NOMO-1 (cell line): ENCODE results near the gene GRHL1.
"Not testable (repeated sequence)": the region's sequence is repeated elsewhere in the genome, so short reads cannot be mapped to it uniquely, and the experiment has no call there.

ENCODE experiments used
- DNase-seq, 2 experiments: peaks; one replicate each; lab custom pipeline; 2025; ENCODE audit not compliant: unreplicated experiment in 2 of 2; lab: John Stamatoyannopoulos, UW

Gene GRHL1

DNA sequence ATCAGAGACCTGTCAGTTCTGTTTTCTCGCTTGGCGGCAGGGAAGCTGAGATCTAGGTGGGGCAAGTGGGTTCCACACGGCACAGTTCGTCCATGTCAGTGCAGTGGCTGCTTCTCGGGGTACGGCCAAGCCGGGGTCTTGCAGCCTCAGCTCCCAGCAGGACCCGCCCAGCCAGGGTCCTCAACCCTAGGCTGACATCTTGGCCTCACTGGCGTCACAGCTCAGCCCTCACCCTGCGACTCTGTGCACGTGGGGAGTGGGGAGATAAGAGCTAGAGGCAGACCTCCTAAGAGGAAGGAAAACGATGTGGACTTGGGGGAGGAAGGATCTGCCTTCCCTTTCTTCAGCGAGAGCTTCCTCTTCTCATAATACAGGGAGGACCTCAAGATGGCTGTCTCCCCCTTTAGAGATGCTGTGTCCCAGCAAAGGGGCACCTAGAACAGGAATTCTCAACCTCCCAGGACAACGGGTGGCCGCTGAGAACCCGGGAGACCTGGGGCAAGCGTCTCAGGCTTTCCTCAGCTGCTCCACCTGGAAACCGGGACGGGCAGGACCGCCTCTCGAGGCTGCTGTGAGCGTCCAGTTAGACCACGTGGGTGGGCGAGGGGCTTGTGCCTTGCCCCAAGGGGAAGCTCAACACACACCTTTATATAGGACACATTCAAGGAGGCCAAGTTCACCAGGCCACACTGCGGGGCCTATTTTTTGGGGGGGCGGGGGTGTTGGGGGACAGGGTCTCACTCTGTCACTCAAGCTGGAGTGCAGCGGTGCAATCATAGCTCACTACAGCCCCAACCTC lies 68.3 kb downstream of the GRHL1 start:
- DNase-seq, result peak; percentile 1 to 13

DNA sequence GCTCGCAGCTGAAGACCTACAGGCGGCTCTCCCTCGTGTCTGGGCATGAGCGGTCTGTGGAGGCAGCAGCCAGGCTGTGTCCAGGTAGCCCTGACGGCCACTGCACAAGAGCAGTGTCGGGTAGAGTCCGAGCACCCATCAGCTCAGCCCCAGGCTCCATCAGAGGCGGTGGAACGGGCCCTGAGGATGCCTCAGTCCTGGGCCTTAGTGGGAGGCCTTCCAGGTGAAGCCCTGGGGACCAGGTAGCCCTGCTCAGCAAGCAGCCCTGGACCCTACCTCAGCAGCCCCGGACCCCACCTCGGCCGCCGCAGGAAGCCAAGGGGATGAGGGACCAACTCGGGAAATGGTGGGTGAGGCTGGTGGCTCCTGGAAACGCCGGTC lies 70.5 kb downstream of the GRHL1 start:
- no peak for DNase-seq

- no peak for DNase-seq
Observed at GRCh38 chr2:10022445-10022844, 71.0 kb downstream of the GRHL1 start.

- DNase-seq, result no peak
Observed at GRCh38 chr2:10022966-10023662, 71.6 kb downstream of the GRHL1 start.

GRCh38 chr2:10026940-10027569 lies 75.6 kb downstream of the GRHL1 start:
- DNase-seq, result no peak

- DNase-seq, result no peak
Observed at GRCh38 chr2:10027660-10028330, 76.3 kb downstream of the GRHL1 start.

DNA sequence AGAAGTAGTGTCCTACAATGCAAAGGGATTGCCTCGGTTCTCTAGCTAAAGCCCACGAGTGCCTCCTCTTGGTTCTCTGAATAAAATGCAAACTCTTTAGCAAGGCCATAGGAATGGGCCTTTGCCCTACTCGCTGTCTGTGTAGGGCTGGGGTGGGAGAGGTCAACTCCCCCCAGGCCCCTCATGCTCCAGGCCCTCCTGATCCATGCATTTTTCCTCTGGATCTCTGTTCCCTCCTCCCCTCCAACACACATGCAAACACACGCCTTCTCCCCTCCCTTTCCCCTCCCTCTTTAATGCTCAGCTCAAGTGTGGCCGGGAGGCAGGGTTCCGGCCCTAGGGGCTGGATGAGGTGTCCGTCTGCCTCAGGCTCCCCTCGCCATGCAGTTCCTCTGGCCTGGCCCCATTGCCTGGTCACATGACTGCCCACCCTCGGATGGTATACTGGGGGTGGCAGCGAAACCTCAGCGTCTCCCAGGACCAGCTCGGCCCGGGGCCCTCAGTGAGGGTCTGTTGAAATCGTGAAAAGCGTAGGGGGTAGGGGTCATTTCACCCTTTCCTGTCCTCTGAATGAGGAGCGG lies 77.0 kb downstream of the GRHL1 start:
- no peak for DNase-seq

- DNase-seq, result peak; percentile 84 to 89
Observed at GRCh38 chr2:10028988-10029874, 77.7 kb downstream of the GRHL1 start.

GRCh38 chr2:10029875-10030223 lies 78.4 kb downstream of the GRHL1 start:
- no peak for DNase-seq

DNA sequence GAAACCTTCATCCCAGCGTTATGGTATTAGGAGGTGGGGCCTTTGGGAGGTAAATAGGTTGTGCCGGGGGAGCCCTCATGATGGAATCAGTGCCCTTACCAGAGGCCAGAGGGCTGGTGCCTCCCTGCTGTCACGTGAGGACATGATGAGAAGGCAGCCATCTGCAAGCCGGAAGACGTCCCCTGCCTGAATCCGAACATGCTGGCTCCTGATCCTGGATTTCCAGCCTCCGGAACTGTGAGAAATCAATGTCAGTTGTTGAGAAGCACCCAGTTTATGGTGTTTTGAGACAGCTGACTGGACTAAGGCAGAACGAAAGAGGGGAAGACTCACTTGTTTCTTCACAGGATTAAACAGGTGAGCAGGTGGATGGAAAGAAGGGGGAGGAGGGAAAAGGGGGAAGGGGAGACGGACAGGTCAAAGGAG lies 78.8 kb downstream of the GRHL1 start:
- DNase-seq, result peak; percentile 2 to 21

GRCh38 chr2:10030798-10031197 lies 79.3 kb downstream of the GRHL1 start:
- DNase-seq, result not testable (repeated sequence)

DNA sequence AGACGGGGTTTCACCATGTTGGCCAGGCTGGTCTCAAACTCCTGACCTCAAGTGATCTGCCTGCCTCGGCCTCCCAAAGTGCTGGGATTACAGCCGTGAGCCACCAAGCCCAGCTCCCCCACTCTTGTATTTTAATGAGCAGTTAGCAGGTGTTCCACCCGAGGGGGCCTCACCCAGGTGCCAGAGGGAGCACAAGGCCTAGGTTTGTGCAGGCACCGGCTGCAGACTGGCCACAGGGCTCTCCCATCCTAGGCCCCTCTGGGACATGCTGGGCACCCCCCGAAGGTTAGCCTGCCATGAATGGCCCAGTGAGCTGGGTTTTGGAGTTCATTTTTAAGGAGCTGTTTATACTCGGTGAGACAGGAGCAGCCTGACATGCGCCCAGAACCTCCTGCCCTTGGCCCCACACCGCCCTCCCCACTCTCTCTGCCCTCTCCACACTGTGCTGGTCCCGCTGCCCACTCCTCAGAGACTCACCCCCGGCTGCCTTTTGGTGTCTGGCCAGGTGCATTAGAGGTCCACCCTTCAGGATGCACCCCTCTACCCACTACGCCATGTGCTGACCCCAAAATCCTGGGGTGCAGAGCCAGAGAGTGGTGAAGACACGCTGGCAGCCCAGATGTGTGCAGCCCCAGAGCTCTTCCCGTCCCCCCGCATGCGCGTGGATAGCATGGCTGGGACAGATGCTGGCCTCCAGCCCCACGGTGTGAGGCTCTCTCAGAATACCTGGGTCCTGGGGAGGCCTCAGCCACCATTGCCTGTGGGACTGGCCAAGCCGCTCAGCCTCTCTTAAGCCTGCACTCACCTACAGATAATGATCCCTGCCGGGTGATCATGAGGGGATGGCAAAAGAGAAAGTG lies 80.6 kb downstream of the GRHL1 start:
- DNase-seq, result no peak

DNA sequence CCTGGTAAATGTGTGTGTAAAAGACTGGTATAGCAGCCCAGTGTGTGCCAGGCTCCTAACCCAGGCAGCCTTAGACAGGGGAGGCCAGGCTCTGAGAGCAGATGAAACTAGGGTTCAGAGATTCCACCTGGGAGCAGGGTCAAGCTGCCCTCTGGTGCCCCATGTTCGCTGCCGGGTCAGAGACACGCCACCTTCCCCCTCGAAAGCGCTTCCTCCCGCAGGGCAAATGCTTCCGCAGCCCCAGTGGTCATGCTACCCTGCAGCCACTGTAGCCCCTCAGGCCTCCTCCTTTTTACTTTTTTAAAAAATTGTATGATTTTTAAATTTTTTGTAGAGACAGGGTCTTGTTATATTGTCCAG lies 81.2 kb downstream of the GRHL1 start:
- DNase-seq, result no peak

GRCh38 chr2:10033251-10034006 lies 81.9 kb downstream of the GRHL1 start:
- DNase-seq, result no peak

- no peak for DNase-seq
Observed at GRCh38 chr2:10034333-10035052, 83.0 kb downstream of the GRHL1 start.

GRCh38 chr2:10035053-10035422 lies 83.5 kb downstream of the GRHL1 start:
- DNase-seq, result no peak

DNA sequence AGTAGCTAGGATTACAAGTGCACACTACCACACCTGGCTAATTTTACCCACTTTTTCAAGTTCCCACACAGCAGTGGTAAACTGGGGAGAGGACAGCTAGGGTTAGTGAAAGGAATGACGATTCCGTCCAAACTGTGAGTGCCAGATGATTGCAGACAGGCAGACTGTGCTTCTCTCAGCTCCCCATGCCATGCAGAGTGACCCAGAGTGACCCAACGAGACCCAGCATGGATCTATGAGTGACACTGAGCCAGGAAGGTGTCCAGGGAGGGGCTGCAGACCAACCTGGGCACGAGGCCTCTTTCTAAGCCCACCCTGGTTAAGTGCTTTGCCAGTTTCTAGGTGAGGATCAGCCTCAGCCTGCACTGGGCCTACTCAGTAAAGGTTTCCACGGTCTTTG lies 84.1 kb downstream of the GRHL1 start:
- no peak for DNase-seq
